Chondrocyte (in vitro differentiated cells): ENCODE data around the gene AUNIP. TPM values are rescaled to one million over a fixed set of nuclear protein-coding genes. Genes with fewer than 3 reads are reported as not detected.

Experiments
- DNase-seq: peaks from one replicate; pipeline ENCODE4 v3.0.0; 2021; ENCODE audit warnings: mixed read lengths, low spot score
- H3K27ac Mint-ChIP-seq: one replicate; pipeline ENCODE4 v1.8.0; 2021; ENCODE audit warnings: mild to moderate bottlenecking, moderate library complexity, mixed read lengths; ENCODE audit not compliant: unreplicated experiment
- H3K27me3 Mint-ChIP-seq: 2 replicates; pipeline ENCODE4 v1.8.0; 2021; ENCODE audit warnings: low read depth, mixed read lengths
- H3K36me3 Mint-ChIP-seq: 2 replicates; pipeline ENCODE4 v1.8.0; 2021; ENCODE audit warnings: low read depth, mixed read lengths
- H3K4me1 Mint-ChIP-seq: 2 replicates; pipeline ENCODE4 v1.8.0; 2021; ENCODE audit warnings: low read depth, mild to moderate bottlenecking, mixed read lengths
- H3K4me3 Mint-ChIP-seq: one replicate; pipeline ENCODE4 v1.8.0; 2021; ENCODE audit warnings: mild to moderate bottlenecking, moderate library complexity, mixed read lengths; ENCODE audit not compliant: unreplicated experiment
- H3K9me3 Mint-ChIP-seq: 2 replicates; pipeline ENCODE4 v1.8.0; 2021; ENCODE audit warnings: low read depth, mixed read lengths
- total RNA-seq: library from RNA; stranded (reverse); gene quantifications from 3 replicates; pipeline ENCODE4 v1.2.1, GENCODE V29; 2021
- TF ChIP-seq, protein P1 (sequence below): fragments of 200-600 bp; sonication (generic); IDR thresholded peaks from 2 replicates; pipeline ENCODE4 v1.5.0; 2021; ENCODE audit warnings: antibody characterized with exemption, mild to moderate bottlenecking, moderate library complexity

The AUNIP gene
- total RNA-seq, 1 donor from 2014 or later: 0.80 TPM

DNA sequence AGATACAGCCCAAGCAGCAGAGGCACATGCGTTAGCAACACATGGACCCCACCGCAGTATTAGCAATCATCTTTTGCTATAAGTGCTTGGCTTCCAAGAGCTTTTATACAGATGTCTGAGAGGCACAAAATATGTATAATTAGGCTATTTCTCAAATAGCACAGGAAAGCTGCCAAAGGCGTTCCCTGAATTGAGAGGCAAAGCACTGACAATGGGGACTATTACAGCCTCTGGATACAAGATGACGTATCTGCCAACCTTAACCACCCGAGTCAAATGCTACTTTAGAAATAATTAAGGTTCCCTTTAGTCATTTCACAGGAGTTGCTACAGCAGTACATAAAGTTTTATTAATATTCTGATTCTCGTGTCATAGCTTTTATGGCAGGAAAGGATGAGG lies 40.5 kb upstream of the AUNIP start:
- no peak for DNase-seq
- H3K27ac Mint-ChIP-seq: no peak overlapping the region
- H3K27me3 Mint-ChIP-seq: no peaks in the 10 kb centered on the region
- H3K4me3 Mint-ChIP-seq: no peak overlapping the region
- H3K36me3 Mint-ChIP-seq: peaks cover 16% of the 10 kb centered on the region
- H3K4me1 Mint-ChIP-seq: peaks cover 40% of the 10 kb centered on the region
- H3K9me3 Mint-ChIP-seq: no peaks in the 10 kb centered on the region
- TF ChIP-seq, protein P1, sequence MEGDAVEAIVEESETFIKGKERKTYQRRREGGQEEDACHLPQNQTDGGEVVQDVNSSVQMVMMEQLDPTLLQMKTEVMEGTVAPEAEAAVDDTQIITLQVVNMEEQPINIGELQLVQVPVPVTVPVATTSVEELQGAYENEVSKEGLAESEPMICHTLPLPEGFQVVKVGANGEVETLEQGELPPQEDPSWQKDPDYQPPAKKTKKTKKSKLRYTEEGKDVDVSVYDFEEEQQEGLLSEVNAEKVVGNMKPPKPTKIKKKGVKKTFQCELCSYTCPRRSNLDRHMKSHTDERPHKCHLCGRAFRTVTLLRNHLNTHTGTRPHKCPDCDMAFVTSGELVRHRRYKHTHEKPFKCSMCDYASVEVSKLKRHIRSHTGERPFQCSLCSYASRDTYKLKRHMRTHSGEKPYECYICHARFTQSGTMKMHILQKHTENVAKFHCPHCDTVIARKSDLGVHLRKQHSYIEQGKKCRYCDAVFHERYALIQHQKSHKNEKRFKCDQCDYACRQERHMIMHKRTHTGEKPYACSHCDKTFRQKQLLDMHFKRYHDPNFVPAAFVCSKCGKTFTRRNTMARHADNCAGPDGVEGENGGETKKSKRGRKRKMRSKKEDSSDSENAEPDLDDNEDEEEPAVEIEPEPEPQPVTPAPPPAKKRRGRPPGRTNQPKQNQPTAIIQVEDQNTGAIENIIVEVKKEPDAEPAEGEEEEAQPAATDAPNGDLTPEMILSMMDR: no peak

GRCh38 chr1:25898223-25899015 lies 39.2 kb upstream of the AUNIP start:
- H3K27ac Mint-ChIP-seq: no peak overlapping the region
- DNase-seq: no peak
- H3K4me3 Mint-ChIP-seq: no peak overlapping the region
- TF ChIP-seq, protein P1: no peak
- peaks cover 37% of the 10 kb centered on the region for H3K4me1 Mint-ChIP-seq
- peaks cover 16% of the 10 kb centered on the region for H3K36me3 Mint-ChIP-seq
- H3K9me3 Mint-ChIP-seq: no peaks in the 10 kb centered on the region
- H3K27me3 Mint-ChIP-seq: no peaks in the 10 kb centered on the region

DNA sequence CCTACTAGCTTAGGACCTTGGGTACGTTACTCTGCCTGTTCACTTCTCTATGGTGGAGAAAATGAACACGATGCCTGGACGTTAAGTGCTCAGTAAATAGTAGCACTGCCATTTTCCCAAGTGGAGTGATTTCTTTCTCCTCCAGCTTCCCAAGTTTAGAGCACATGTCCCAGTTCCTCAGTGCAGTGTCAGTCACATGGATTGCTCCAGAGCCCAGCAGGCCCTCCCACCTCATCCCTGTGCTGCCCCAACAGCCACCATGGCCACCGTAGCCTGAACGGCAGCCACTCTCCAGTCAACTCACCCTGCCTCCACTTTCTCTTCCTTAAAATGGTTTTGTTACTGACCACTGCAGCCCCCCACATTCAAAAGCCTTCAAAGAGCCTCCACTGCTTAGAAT lies 38.5 kb upstream of the AUNIP start:
- DNase-seq: no peak
- Mint-ChIP-seq H3K9me3 (no peaks in the 10 kb centered on the region), H3K4me1 (peaks cover 37% of the 10 kb centered on the region), H3K27ac (no peak overlapping the region), H3K36me3 (peaks cover 16% of the 10 kb centered on the region), H3K4me3 (no peak overlapping the region), H3K27me3 (no peaks in the 10 kb centered on the region)
- TF ChIP-seq, protein P1: no peak

- no peaks in the 10 kb centered on the region for H3K27me3 Mint-ChIP-seq
- H3K4me3 Mint-ChIP-seq: no peak overlapping the region
- H3K27ac Mint-ChIP-seq: peak overlapping the region; percentile 82
- TF ChIP-seq, protein P1: no peak
- H3K9me3 Mint-ChIP-seq: no peaks in the 10 kb centered on the region
- DNase-seq: no peak
- H3K36me3 Mint-ChIP-seq: peaks cover 12% of the 10 kb centered on the region
- peaks cover 47% of the 10 kb centered on the region for H3K4me1 Mint-ChIP-seq
Measured at GRCh38 chr1:25896266-25896665, 37.0 kb upstream of the AUNIP start.

- no peak overlapping the region for H3K4me3 Mint-ChIP-seq
- no peak for DNase-seq
- no peaks in the 10 kb centered on the region for H3K27me3 Mint-ChIP-seq
- TF ChIP-seq, protein P1: peak; percentile 98
- peak overlapping the region; percentile 82 for H3K27ac Mint-ChIP-seq
- no peaks in the 10 kb centered on the region for H3K9me3 Mint-ChIP-seq
- peaks cover 6% of the 10 kb centered on the region for H3K36me3 Mint-ChIP-seq
- H3K4me1 Mint-ChIP-seq: peaks cover 54% of the 10 kb centered on the region
Measured at GRCh38 chr1:25895365-25895990, 36.2 kb upstream of the AUNIP start.
